HG03442 (cell line): ENCODE data around the gene SNX4.
"Not testable (repeated sequence)": the region's sequence is repeated elsewhere in the genome, so short reads cannot be mapped to it uniquely, and the experiment has no call there.

Experiments
- ATAC-seq: cut with Tn5 transposase; IDR thresholded peaks from one replicate; pipeline ENCODE4 v1.9.1; 2021; ENCODE audit warnings: mild to moderate bottlenecking, moderate library complexity; ENCODE audit not compliant: unreplicated experiment

The SNX4 gene

GRCh38 chr3:125406070-125406469 is 113.9 kb downstream of the SNX4 start:
- ATAC-seq: no peak

- ATAC-seq: not testable (repeated sequence)
These were observed 114.5 kb downstream of the SNX4 start for GRCh38 chr3:125405515-125405914.

- ATAC-seq: no peak
These were observed 116.2 kb downstream of the SNX4 start for GRCh38 chr3:125403789-125404188.

- ATAC-seq: no peak
These were observed 117.4 kb downstream of the SNX4 start for GRCh38 chr3:125402639-125403038.

GRCh38 chr3:125401402-125401801 is 118.6 kb downstream of the SNX4 start:
- ATAC-seq: no peak

- no peak for ATAC-seq
These were observed 121.0 kb downstream of the SNX4 start for GRCh38 chr3:125398952-125399351.
